B cell (primary cell): ENCODE measurements around the gene LHFPL6. TPM values are rescaled to one million over a fixed set of nuclear protein-coding genes. Genes with fewer than 3 reads are reported as not detected.

Experiments
- ATAC-seq: fragments of 200-7000 bp; cut with Tn5 transposase; one replicate; pipeline ENCODE4 v1.10.0; 2021; ENCODE audit warnings: low read depth, mild to moderate bottlenecking, moderate number of reproducible peaks, moderate library complexity
- CTCF ChIA-PET: fragments of 350-600 bp; sonication (Branson Sonifier 250); formaldehyde crosslinking; loops from one replicate; lab custom pipeline; 2021; ENCODE audit warnings: antibody characterized with exemption, inconsistent platforms; lab: Charles Lee
- POLR2A ChIA-PET: fragments of 350-600 bp; sonication (Branson Sonifier 250); formaldehyde crosslinking; loops from one replicate; lab custom pipeline; 2021; ENCODE audit warnings: antibody characterized with exemption; lab: Charles Lee
- DNase-seq: peaks from one replicate; pipeline ENCODE4 v3.0.0; 2013
- H2AFZ ChIP-seq: 2 replicates; pipeline ENCODE4 v1.6.1; 2012; ENCODE audit warnings: mild to moderate bottlenecking, low read depth, low read length; ENCODE audit not compliant: insufficient read depth, poor library complexity, severe bottlenecking
- H3K27ac ChIP-seq, 2 donors: 1 replicate in 1 of 2; 2 replicates in 1 of 2; pipeline ENCODE4 v1.5.1; 2012 to 2013; ENCODE audit warnings: low read length in 2 of 2, mild to moderate bottlenecking in 2 of 2, moderate library complexity in 1 of 2
- H3K27me3 ChIP-seq, 4 experiments: fragments of 200-600 bp in 1 of 4; sonication (generic) in 1 of 4; replicated peaks in 1 of 4; 1 replicate in 2 of 4; 2 replicates in 2 of 4; pipeline versions ENCODE4 v1.6.1 to v1.7.0; 2013 to 2016; ENCODE audit warnings: low read length in 3 of 4, mild to moderate bottlenecking in 2 of 4, mixed read lengths in 1 of 4, moderate library complexity in 1 of 4; ENCODE audit not compliant: insufficient read depth in 4 of 4, control insufficient read depth in 3 of 4; ENCODE audit errors: control extremely low read depth in 1 of 4
- H3K36me3 ChIP-seq, 2 experiments: replicated peaks in 1 of 2; 1 replicate in 1 of 2; 2 replicates in 1 of 2; pipeline versions ENCODE4 v1.6.1 to v1.7.1; 2013; ENCODE audit warnings: low read length in 1 of 2; ENCODE audit not compliant: insufficient read depth in 2 of 2, control insufficient read depth in 1 of 2; ENCODE audit errors: control extremely low read depth in 1 of 2, extremely low read depth in 1 of 2
- H3K4me1 ChIP-seq, 2 donors: fragments of 200-600 bp in 1 of 2; sonication (generic) in 1 of 2; 1 replicate in 1 of 2; 2 replicates in 1 of 2; pipeline versions ENCODE4 v1.5.1 to v1.6.1; 2013 to 2017; ENCODE audit warnings: low read length in 2 of 2; ENCODE audit not compliant: control insufficient read depth in 2 of 2, insufficient read depth in 2 of 2
- H3K4me2 ChIP-seq: replicated peaks from 2 replicates; pipeline ENCODE3; 2012; ENCODE audit warnings: mild to moderate bottlenecking, low read depth, low read length; ENCODE audit not compliant: poor library complexity, severe bottlenecking
- H3K4me3 ChIP-seq, 5 experiments: fragments of 200-600 bp in 1 of 5; sonication (generic) in 1 of 5; 1 replicate in 3 of 5; 2 replicates in 2 of 5; pipeline versions ENCODE4 v1.5.1 to v1.7.0; 2011 to 2016; ENCODE audit warnings: low read length in 4 of 5, mild to moderate bottlenecking in 4 of 5, low read depth in 2 of 5, control low read depth in 1 of 5, moderate library complexity in 1 of 5; ENCODE audit not compliant: insufficient read depth in 1 of 5; ENCODE audit errors: control extremely low read depth in 1 of 5, extremely low read depth in 1 of 5
- H3K79me2 ChIP-seq: fragments of 200-600 bp; sonication (generic); one replicate; pipeline ENCODE4 v1.6.0; 2016; ENCODE audit warnings: low read length; ENCODE audit not compliant: control insufficient read depth, insufficient read depth
- H3K9ac ChIP-seq: fragments of 200-600 bp; sonication (generic); 2 replicates; pipeline ENCODE4 v1.6.1; 2017; ENCODE audit warnings: mild to moderate bottlenecking, low read length, moderate library complexity
- H3K9me3 ChIP-seq, 3 donors: one replicate each; pipeline versions ENCODE4 v1.6.1 to v1.7.1; 2013; ENCODE audit warnings: low read length in 2 of 3; ENCODE audit not compliant: control insufficient read depth in 2 of 3, insufficient read depth in 1 of 3; ENCODE audit errors: control extremely low read depth in 1 of 3
- H4K20me1 ChIP-seq: 2 replicates; pipeline ENCODE4 v1.6.0; 2012; ENCODE audit warnings: mild to moderate bottlenecking, low read length; ENCODE audit not compliant: insufficient read depth, control insufficient read depth, poor library complexity, severe bottlenecking
- H3K27ac Mint-ChIP-seq: one replicate; pipeline ENCODE4 v1.8.0; 2021; ENCODE audit warnings: mixed read lengths
- H3K27me3 Mint-ChIP-seq: one replicate; pipeline ENCODE4 v1.8.0; 2021; ENCODE audit warnings: mixed read lengths
- H3K4me1 Mint-ChIP-seq: one replicate; pipeline ENCODE4 v1.8.0; 2021; ENCODE audit warnings: mixed read lengths
- H3K4me3 Mint-ChIP-seq: one replicate; pipeline ENCODE4 v1.8.0; 2021; ENCODE audit warnings: mixed read lengths
- H3K9me3 Mint-ChIP-seq: one replicate; pipeline ENCODE4 v1.8.0; 2022; ENCODE audit warnings: mixed read lengths; ENCODE audit not compliant: insufficient read depth
- EZH2 ChIP-seq: IDR thresholded peaks from 2 replicates; pipeline ENCODE4 v1.6.1; 2012; ENCODE audit warnings: borderline replicate concordance, low read depth, mild to moderate bottlenecking, moderate library complexity, low read length; ENCODE audit not compliant: insufficient read depth, poor library complexity, severe bottlenecking
- WGBS: methylation state at CpG from one replicate; pipeline ENCODE4 v1.1.5; 2013; ENCODE audit warnings: missing lambda C conversion rate; ENCODE audit not compliant: insufficient coverage; 5-methylcytosine and 5-hydroxymethylcytosine counted together
- intact Hi-C: fragments of 100-400 bp; cut with micrococcal nuclease; formaldehyde crosslinking; loops from one replicate; pipeline ENCODE4 v1.10.0; 2022
- polyA plus RNA-seq: library from polyadenylated mRNA; depleted of rRNA; stranded (reverse); fragments of >200 nt; gene quantifications from 2 replicates; pipeline ENCODE4 v1.2.3, GENCODE V29; 2012
- total RNA-seq, 2 donors: library from RNA; stranded (reverse); fragments of 120-200 nt in 1 of 2; gene quantifications; 1 replicate in 1 of 2; 2 replicates in 1 of 2; pipeline versions ENCODE4 v1.2.3 to v1.2.4, GENCODE V29; 2013 to 2022
- TF ChIP-seq, protein P1 (sequence below): fragments of 200-600 bp; IDR thresholded peaks from one replicate; pipeline ENCODE4 v1.8.0; 2022; ENCODE audit warnings: antibody characterized with exemption, mild to moderate bottlenecking

Gene LHFPL6
- total and polyA plus RNA-seq, 2 donors (not counting 1 experiment from before 2014, with no cell fraction given) = 0.01 TPM; not detected in 1

DNA sequence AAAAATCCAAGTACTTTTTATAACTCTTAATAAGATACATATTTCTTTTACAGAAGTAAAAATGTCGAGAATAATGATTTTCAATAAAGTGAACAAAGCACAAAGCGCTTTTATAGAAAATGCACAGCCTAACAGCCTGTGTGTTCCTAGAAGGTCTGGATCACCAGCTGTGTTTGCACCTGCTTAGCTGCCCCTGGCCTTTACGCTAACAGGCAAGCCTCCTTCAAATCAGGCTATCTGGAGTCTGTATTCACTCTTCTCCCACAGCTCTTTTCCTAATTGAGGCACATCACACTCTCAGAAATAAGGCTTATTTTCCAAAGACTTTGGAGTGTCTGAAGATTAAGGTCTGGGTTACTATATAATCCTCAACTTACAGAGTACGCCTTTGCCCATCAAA lies 183.1 kb downstream of the LHFPL6 start:
- ATAC-seq (no peak), DNase-seq (no peak)
- ChIA-PET CTCF (no interaction called here), POLR2A (no interaction called here)
- TF ChIP-seq EZH2 = no peak
- TF ChIP-seq, protein P1, sequence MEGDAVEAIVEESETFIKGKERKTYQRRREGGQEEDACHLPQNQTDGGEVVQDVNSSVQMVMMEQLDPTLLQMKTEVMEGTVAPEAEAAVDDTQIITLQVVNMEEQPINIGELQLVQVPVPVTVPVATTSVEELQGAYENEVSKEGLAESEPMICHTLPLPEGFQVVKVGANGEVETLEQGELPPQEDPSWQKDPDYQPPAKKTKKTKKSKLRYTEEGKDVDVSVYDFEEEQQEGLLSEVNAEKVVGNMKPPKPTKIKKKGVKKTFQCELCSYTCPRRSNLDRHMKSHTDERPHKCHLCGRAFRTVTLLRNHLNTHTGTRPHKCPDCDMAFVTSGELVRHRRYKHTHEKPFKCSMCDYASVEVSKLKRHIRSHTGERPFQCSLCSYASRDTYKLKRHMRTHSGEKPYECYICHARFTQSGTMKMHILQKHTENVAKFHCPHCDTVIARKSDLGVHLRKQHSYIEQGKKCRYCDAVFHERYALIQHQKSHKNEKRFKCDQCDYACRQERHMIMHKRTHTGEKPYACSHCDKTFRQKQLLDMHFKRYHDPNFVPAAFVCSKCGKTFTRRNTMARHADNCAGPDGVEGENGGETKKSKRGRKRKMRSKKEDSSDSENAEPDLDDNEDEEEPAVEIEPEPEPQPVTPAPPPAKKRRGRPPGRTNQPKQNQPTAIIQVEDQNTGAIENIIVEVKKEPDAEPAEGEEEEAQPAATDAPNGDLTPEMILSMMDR = no peak
- no peaks in the 10 kb centered on the region for H3K27me3 ChIP-seq
- H3K4me2 ChIP-seq = no peak overlapping the region
- H4K20me1 ChIP-seq = no peaks in the 10 kb centered on the region
- H3K27ac ChIP-seq = no peak overlapping the region
- Mint-ChIP-seq H3K27me3 (no peaks in the 10 kb centered on the region), H3K4me1 (no peaks in the 10 kb centered on the region), H3K4me3 (no peak overlapping the region), H3K27ac (no peak overlapping the region), H3K9me3 (no peaks in the 10 kb centered on the region)
- intact Hi-C loops = loop anchor here (5.0 kb wide), 1 partner anchor 192 kb away; no protein-coding TSS in a partner anchor
- 100% methylated on average over 2 of the region's 4 CpGs for WGBS
- H2AFZ ChIP-seq = no peak overlapping the region
- H3K4me1 ChIP-seq = peaks cover 0 to 1% of the 10 kb centered on the region in 2 donors
- H3K9me3 ChIP-seq = no peaks in the 10 kb centered on the region
- H3K4me3 ChIP-seq = no peak overlapping the region
- H3K36me3 ChIP-seq = no peaks in the 10 kb centered on the region
- H3K9ac ChIP-seq = no peak overlapping the region
- H3K79me2 ChIP-seq = no peaks in the 10 kb centered on the region

- no peak for TF ChIP-seq EZH2
- TF ChIP-seq, protein P1 = no peak
- H3K9me3 Mint-ChIP-seq = no peaks in the 10 kb centered on the region
- H3K27me3 Mint-ChIP-seq = no peaks in the 10 kb centered on the region
- Histone ChIP-seq H3K36me3 (no peaks in the 10 kb centered on the region), H3K27ac (no peak overlapping the region), H2AFZ (no peak overlapping the region), H3K27me3 (no peaks in the 10 kb centered on the region), H4K20me1 (no peaks in the 10 kb centered on the region), H3K79me2 (no peaks in the 10 kb centered on the region), H3K4me2 (no peak overlapping the region), H3K9ac (no peak overlapping the region), H3K4me1 (peaks cover 0 to 9% of the 10 kb centered on the region in 2 donors), H3K9me3 (no peaks in the 10 kb centered on the region), H3K4me3 (no peak overlapping the region)
- no peaks in the 10 kb centered on the region for H3K4me1 Mint-ChIP-seq
- H3K4me3 Mint-ChIP-seq = no peak overlapping the region
- no peak for ATAC-seq
- intact Hi-C loops = loop anchor here (5.0 kb wide), 1 partner anchor 193 kb away; no protein-coding TSS in a partner anchor
- ChIA-PET POLR2A (no interaction called here), CTCF (no interaction called here)
- H3K27ac Mint-ChIP-seq = no peak overlapping the region
- DNase-seq = no peak
Measured at GRCh38 chr13:39419068-39419467, 183.9 kb downstream of the LHFPL6 start.
